Ishikawa (cell line): ENCODE results near the gene LRRTM4.

Experiments
- CREB1 ChIP-seq: IDR thresholded peaks from 2 replicates; pipeline ENCODE4 v1.6.1; 2012; ENCODE audit warnings: low read depth
- EP300 ChIP-seq: IDR thresholded peaks from 2 replicates; pipeline ENCODE4 v1.6.1; 2012; ENCODE audit warnings: borderline replicate concordance
- FOXM1 ChIP-seq: IDR thresholded peaks from 2 replicates; pipeline ENCODE4 v1.6.1; 2012; ENCODE audit warnings: low read depth, borderline replicate concordance
- RAD21 ChIP-seq: IDR thresholded peaks from 2 replicates; pipeline ENCODE4 v1.6.1; 2012; ENCODE audit warnings: low read depth
- TAF1 ChIP-seq: IDR thresholded peaks from 2 replicates; pipeline ENCODE4 v1.6.1; 2012; ENCODE audit warnings: low read depth, mild to moderate bottlenecking
- TCF12 ChIP-seq: IDR thresholded peaks from 2 replicates; pipeline ENCODE4 v1.6.1; 2012; ENCODE audit warnings: low read depth
- TEAD4 ChIP-seq: IDR thresholded peaks from 2 replicates; pipeline ENCODE4 v1.6.1; 2012
- ZBTB7A ChIP-seq: IDR thresholded peaks from 2 replicates; pipeline ENCODE4 v1.6.1; 2012; ENCODE audit warnings: low read depth
- TF ChIP-seq, protein P1 (sequence below): IDR thresholded peaks from 2 replicates; pipeline ENCODE4 v1.6.1; 2012; ENCODE audit warnings: low read depth, mild to moderate bottlenecking

DNA sequence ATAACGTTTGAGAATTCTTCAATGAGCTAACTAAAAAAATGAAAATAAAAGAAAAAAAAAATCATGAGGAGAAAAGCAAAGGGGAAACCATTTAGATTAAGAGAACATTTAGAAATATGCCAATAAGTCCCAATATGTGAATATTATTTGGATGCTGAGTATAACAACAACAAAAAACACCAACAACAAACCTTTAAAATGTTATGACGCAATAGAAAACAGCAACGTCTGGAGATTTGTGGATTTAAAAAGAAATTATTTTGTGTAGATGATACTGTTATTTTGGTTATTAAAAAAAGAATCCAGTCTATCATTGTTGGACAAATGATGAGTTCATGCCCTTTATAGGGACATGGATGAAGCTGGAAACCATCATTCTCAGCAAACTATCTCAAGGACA is 417.2 kb downstream of the LRRTM4 start:
- TF ChIP-seq, protein P1, sequence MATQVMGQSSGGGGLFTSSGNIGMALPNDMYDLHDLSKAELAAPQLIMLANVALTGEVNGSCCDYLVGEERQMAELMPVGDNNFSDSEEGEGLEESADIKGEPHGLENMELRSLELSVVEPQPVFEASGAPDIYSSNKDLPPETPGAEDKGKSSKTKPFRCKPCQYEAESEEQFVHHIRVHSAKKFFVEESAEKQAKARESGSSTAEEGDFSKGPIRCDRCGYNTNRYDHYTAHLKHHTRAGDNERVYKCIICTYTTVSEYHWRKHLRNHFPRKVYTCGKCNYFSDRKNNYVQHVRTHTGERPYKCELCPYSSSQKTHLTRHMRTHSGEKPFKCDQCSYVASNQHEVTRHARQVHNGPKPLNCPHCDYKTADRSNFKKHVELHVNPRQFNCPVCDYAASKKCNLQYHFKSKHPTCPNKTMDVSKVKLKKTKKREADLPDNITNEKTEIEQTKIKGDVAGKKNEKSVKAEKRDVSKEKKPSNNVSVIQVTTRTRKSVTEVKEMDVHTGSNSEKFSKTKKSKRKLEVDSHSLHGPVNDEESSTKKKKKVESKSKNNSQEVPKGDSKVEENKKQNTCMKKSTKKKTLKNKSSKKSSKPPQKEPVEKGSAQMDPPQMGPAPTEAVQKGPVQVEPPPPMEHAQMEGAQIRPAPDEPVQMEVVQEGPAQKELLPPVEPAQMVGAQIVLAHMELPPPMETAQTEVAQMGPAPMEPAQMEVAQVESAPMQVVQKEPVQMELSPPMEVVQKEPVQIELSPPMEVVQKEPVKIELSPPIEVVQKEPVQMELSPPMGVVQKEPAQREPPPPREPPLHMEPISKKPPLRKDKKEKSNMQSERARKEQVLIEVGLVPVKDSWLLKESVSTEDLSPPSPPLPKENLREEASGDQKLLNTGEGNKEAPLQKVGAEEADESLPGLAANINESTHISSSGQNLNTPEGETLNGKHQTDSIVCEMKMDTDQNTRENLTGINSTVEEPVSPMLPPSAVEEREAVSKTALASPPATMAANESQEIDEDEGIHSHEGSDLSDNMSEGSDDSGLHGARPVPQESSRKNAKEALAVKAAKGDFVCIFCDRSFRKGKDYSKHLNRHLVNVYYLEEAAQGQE = no peak
- TF ChIP-seq ZBTB7A = no peak
- TF ChIP-seq CREB1 = no peak
- no peak for TF ChIP-seq TAF1
- TF ChIP-seq TCF12 = no peak
- no peak for TF ChIP-seq FOXM1
- TF ChIP-seq RAD21 = no peak
- TF ChIP-seq EP300 = no peak
- no peak for TF ChIP-seq TEAD4
